ENCODE results near the gene ATP9A.
"Not testable (repeated sequence)": the region's sequence is repeated elsewhere in the genome, so short reads cannot be mapped to it uniquely, and the experiment has no call there.

Gene ATP9A

GRCh38 chr20:51738877-51739447 is 29.2 kb downstream of the ATP9A start:
- no peak overlapping the region for H3K27ac ChIP-seq (ENCODE audit: insufficient read depth, low read length, poor library complexity, severe bottlenecking)
- H3K36me3 ChIP-seq (ENCODE audit: control insufficient read depth, insufficient read depth, low read length): no peaks in the 10 kb centered on the region
- no peak for DNase-seq

GRCh38 chr20:51738261-51738660 is 29.9 kb downstream of the ATP9A start:
- not testable (repeated sequence) for DNase-seq; H3K9me3 ChIP-seq (ENCODE audit: control insufficient read depth, low read length); H3K4me3 ChIP-seq (ENCODE audit: insufficient read depth, low read depth, low read length, poor library complexity, severe bottlenecking); H3K36me3 ChIP-seq (ENCODE audit: control insufficient read depth, insufficient read depth, low read length); H3K27me3 ChIP-seq (replicated peaks; ENCODE audit: control insufficient read depth, insufficient read depth, low read length, poor library complexity, severe bottlenecking); H3K27ac ChIP-seq (ENCODE audit: insufficient read depth, low read length, poor library complexity, severe bottlenecking); H3K4me1 ChIP-seq (ENCODE audit: control insufficient read depth, insufficient read depth, low read length, poor library complexity, severe bottlenecking)

More at GRCh38 chr20:51738877-51739447, 29.2 kb downstream of the ATP9A start:
- Histone ChIP-seq H3K4me3 (ENCODE audit: insufficient read depth, low read depth, low read length, poor library complexity, severe bottlenecking) (no peak overlapping the region), H3K27me3 (replicated peaks; ENCODE audit: control insufficient read depth, insufficient read depth, low read length, poor library complexity, severe bottlenecking) (no peaks in the 10 kb centered on the region), H3K9me3 (ENCODE audit: control insufficient read depth, low read length) (no peaks in the 10 kb centered on the region), H3K4me1 (ENCODE audit: control insufficient read depth, insufficient read depth, low read length, poor library complexity, severe bottlenecking) (no peaks in the 10 kb centered on the region)

GRCh38 chr20:51736947-51737346 is 31.2 kb downstream of the ATP9A start:
- no peak for DNase-seq
- Histone ChIP-seq H3K36me3 (ENCODE audit: control insufficient read depth, insufficient read depth, low read length) (no peaks in the 10 kb centered on the region), H3K27ac (ENCODE audit: insufficient read depth, low read length, poor library complexity, severe bottlenecking) (no peak overlapping the region), H3K9me3 (ENCODE audit: control insufficient read depth, low read length) (no peaks in the 10 kb centered on the region), H3K27me3 (replicated peaks; ENCODE audit: control insufficient read depth, insufficient read depth, low read length, poor library complexity, severe bottlenecking) (no peaks in the 10 kb centered on the region), H3K4me3 (ENCODE audit: insufficient read depth, low read depth, low read length, poor library complexity, severe bottlenecking) (no peak overlapping the region), H3K4me1 (ENCODE audit: control insufficient read depth, insufficient read depth, low read length, poor library complexity, severe bottlenecking) (no peaks in the 10 kb centered on the region)

- Histone ChIP-seq H3K4me1 (ENCODE audit: control insufficient read depth, insufficient read depth, low read length, poor library complexity, severe bottlenecking) (no peaks in the 10 kb centered on the region), H3K4me3 (ENCODE audit: insufficient read depth, low read depth, low read length, poor library complexity, severe bottlenecking) (no peak overlapping the region), H3K9me3 (ENCODE audit: control insufficient read depth, low read length) (no peaks in the 10 kb centered on the region), H3K36me3 (ENCODE audit: control insufficient read depth, insufficient read depth, low read length) (no peaks in the 10 kb centered on the region), H3K27ac (ENCODE audit: insufficient read depth, low read length, poor library complexity, severe bottlenecking) (no peak overlapping the region), H3K27me3 (replicated peaks; ENCODE audit: control insufficient read depth, insufficient read depth, low read length, poor library complexity, severe bottlenecking) (no peaks in the 10 kb centered on the region)
- no peak for DNase-seq
Observed at GRCh38 chr20:51735728-51736600, 32.2 kb downstream of the ATP9A start.

- Histone ChIP-seq H3K4me1 (ENCODE audit: control insufficient read depth, insufficient read depth, low read length, poor library complexity, severe bottlenecking) (no peaks in the 10 kb centered on the region), H3K36me3 (ENCODE audit: control insufficient read depth, insufficient read depth, low read length) (no peaks in the 10 kb centered on the region)
Observed at GRCh38 chr20:51734876-51735720, 33.1 kb downstream of the ATP9A start.

GRCh38 chr20:51733070-51733469 is 35.1 kb downstream of the ATP9A start:
- no peak overlapping the region for H3K4me3 ChIP-seq (ENCODE audit: insufficient read depth, low read depth, low read length, poor library complexity, severe bottlenecking)
- H3K4me1 ChIP-seq (ENCODE audit: control insufficient read depth, insufficient read depth, low read length, poor library complexity, severe bottlenecking): no peaks in the 10 kb centered on the region
- DNase-seq: no peak

More at GRCh38 chr20:51734876-51735720, 33.1 kb downstream of the ATP9A start:
- DNase-seq: no peak
- no peaks in the 10 kb centered on the region for H3K9me3 ChIP-seq (ENCODE audit: control insufficient read depth, low read length)
- no peaks in the 10 kb centered on the region for H3K27me3 ChIP-seq (replicated peaks; ENCODE audit: control insufficient read depth, insufficient read depth, low read length, poor library complexity, severe bottlenecking)
- no peak overlapping the region for H3K27ac ChIP-seq (ENCODE audit: insufficient read depth, low read length, poor library complexity, severe bottlenecking)
- no peak overlapping the region for H3K4me3 ChIP-seq (ENCODE audit: insufficient read depth, low read depth, low read length, poor library complexity, severe bottlenecking)

GRCh38 chr20:51732096-51732791 is 35.9 kb downstream of the ATP9A start:
- DNase-seq: no peak
- H3K27ac ChIP-seq (ENCODE audit: insufficient read depth, low read length, poor library complexity, severe bottlenecking): no peak overlapping the region
- H3K27me3 ChIP-seq (replicated peaks; ENCODE audit: control insufficient read depth, insufficient read depth, low read length, poor library complexity, severe bottlenecking): no peaks in the 10 kb centered on the region
- H3K4me3 ChIP-seq (ENCODE audit: insufficient read depth, low read depth, low read length, poor library complexity, severe bottlenecking): no peak overlapping the region
- H3K36me3 ChIP-seq (ENCODE audit: control insufficient read depth, insufficient read depth, low read length): no peaks in the 10 kb centered on the region
- H3K4me1 ChIP-seq (ENCODE audit: control insufficient read depth, insufficient read depth, low read length, poor library complexity, severe bottlenecking): no peaks in the 10 kb centered on the region
- H3K9me3 ChIP-seq (ENCODE audit: control insufficient read depth, low read length): no peaks in the 10 kb centered on the region

More at GRCh38 chr20:51733070-51733469, 35.1 kb downstream of the ATP9A start:
- no peaks in the 10 kb centered on the region for H3K9me3 ChIP-seq (ENCODE audit: control insufficient read depth, low read length)
- H3K27ac ChIP-seq (ENCODE audit: insufficient read depth, low read length, poor library complexity, severe bottlenecking): no peak overlapping the region
- no peaks in the 10 kb centered on the region for H3K36me3 ChIP-seq (ENCODE audit: control insufficient read depth, insufficient read depth, low read length)
- no peaks in the 10 kb centered on the region for H3K27me3 ChIP-seq (replicated peaks; ENCODE audit: control insufficient read depth, insufficient read depth, low read length, poor library complexity, severe bottlenecking)

- H3K36me3 ChIP-seq (ENCODE audit: control insufficient read depth, insufficient read depth, low read length): no peaks in the 10 kb centered on the region
- no peaks in the 10 kb centered on the region for H3K9me3 ChIP-seq (ENCODE audit: control insufficient read depth, low read length)
- no peak overlapping the region for H3K4me3 ChIP-seq (ENCODE audit: insufficient read depth, low read depth, low read length, poor library complexity, severe bottlenecking)
Observed at GRCh38 chr20:51731731-51732095, 36.5 kb downstream of the ATP9A start.

GRCh38 chr20:51729771-51730170 is 38.4 kb downstream of the ATP9A start:
- no peaks in the 10 kb centered on the region for H3K36me3 ChIP-seq (ENCODE audit: control insufficient read depth, insufficient read depth, low read length)
- H3K4me3 ChIP-seq (ENCODE audit: insufficient read depth, low read depth, low read length, poor library complexity, severe bottlenecking): no peak overlapping the region
- no peaks in the 10 kb centered on the region for H3K27me3 ChIP-seq (replicated peaks; ENCODE audit: control insufficient read depth, insufficient read depth, low read length, poor library complexity, severe bottlenecking)
- H3K4me1 ChIP-seq (ENCODE audit: control insufficient read depth, insufficient read depth, low read length, poor library complexity, severe bottlenecking): no peaks in the 10 kb centered on the region
- DNase-seq: no peak
- no peaks in the 10 kb centered on the region for H3K9me3 ChIP-seq (ENCODE audit: control insufficient read depth, low read length)
- no peak overlapping the region for H3K27ac ChIP-seq (ENCODE audit: insufficient read depth, low read length, poor library complexity, severe bottlenecking)

More at GRCh38 chr20:51731731-51732095, 36.5 kb downstream of the ATP9A start:
- no peaks in the 10 kb centered on the region for H3K4me1 ChIP-seq (ENCODE audit: control insufficient read depth, insufficient read depth, low read length, poor library complexity, severe bottlenecking)
- no peak for DNase-seq
- H3K27me3 ChIP-seq (replicated peaks; ENCODE audit: control insufficient read depth, insufficient read depth, low read length, poor library complexity, severe bottlenecking): no peaks in the 10 kb centered on the region
- no peak overlapping the region for H3K27ac ChIP-seq (ENCODE audit: insufficient read depth, low read length, poor library complexity, severe bottlenecking)
